MG63 (cell line): Measurements from ENCODE around the gene SYNM. TPM values are rescaled to one million over a fixed set of nuclear protein-coding genes. Genes with fewer than 3 reads are reported as not detected.

ENCODE experiments used
- DNase-seq: peaks from one replicate; pipeline ENCODE4 v3.0.0-alpha.2; 2020
- H3K27me3 ChIP-seq: fragments of 250-450 bp; sonication (Bioruptor Pico); 2 replicates; pipeline ENCODE4 v1.5.1; 2020; ENCODE audit warnings: mild to moderate bottlenecking, moderate library complexity
- H3K36me3 ChIP-seq: fragments of 250-450 bp; sonication (Bioruptor Pico); 2 replicates; pipeline ENCODE4 v1.5.1; 2020; ENCODE audit warnings: mild to moderate bottlenecking, moderate library complexity
- H3K4me3 ChIP-seq: fragments of 250-450 bp; sonication (Bioruptor Pico); 2 replicates; pipeline ENCODE4 v1.5.1; 2020; ENCODE audit warnings: mild to moderate bottlenecking, moderate library complexity
- H3K9me3 ChIP-seq: fragments of 250-450 bp; sonication (Bioruptor Pico); 2 replicates; pipeline ENCODE4 v1.5.1; 2020; ENCODE audit warnings: mild to moderate bottlenecking, moderate library complexity
- total RNA-seq: library from RNA; depleted of rRNA; stranded (reverse); fragments of >200 nt; shearing (Covaris generic); gene quantifications from 2 replicates; pipeline ENCODE4 v1.2.3, GENCODE V29; 2014; ENCODE audit warnings: low replicate concordance

Gene SYNM
- total RNA-seq, 1 experiment from 2014 or later = 2.5 TPM

GRCh38 chr15:99126930-99127329, 22.1 kb downstream of the SYNM start:
- Histone ChIP-seq H3K36me3 (peaks cover 3% of the 10 kb centered on the region), H3K4me3 (no peak overlapping the region), H3K9me3 (no peaks in the 10 kb centered on the region), H3K27me3 (no peaks in the 10 kb centered on the region)
- DNase-seq = no peak

- Histone ChIP-seq H3K4me3 (no peak overlapping the region), H3K9me3 (no peaks in the 10 kb centered on the region), H3K27me3 (no peaks in the 10 kb centered on the region), H3K36me3 (peaks cover 6% of the 10 kb centered on the region)
- no peak for DNase-seq
Measured at GRCh38 chr15:99127773-99128172, 22.9 kb downstream of the SYNM start.

GRCh38 chr15:99128411-99128810, 23.5 kb downstream of the SYNM start:
- DNase-seq = no peak
- Histone ChIP-seq H3K36me3 (peaks cover 6% of the 10 kb centered on the region), H3K9me3 (no peaks in the 10 kb centered on the region), H3K4me3 (no peak overlapping the region), H3K27me3 (no peaks in the 10 kb centered on the region)

- Histone ChIP-seq H3K4me3 (no peak overlapping the region), H3K9me3 (no peaks in the 10 kb centered on the region), H3K27me3 (no peaks in the 10 kb centered on the region), H3K36me3 (peaks cover 9% of the 10 kb centered on the region)
- no peak for DNase-seq
Measured at GRCh38 chr15:99129644-99130043, 24.8 kb downstream of the SYNM start.

- H3K4me3 ChIP-seq = no peak overlapping the region
- H3K27me3 ChIP-seq = no peaks in the 10 kb centered on the region
- DNase-seq = no peak
- H3K9me3 ChIP-seq = no peaks in the 10 kb centered on the region
- H3K36me3 ChIP-seq = peaks cover 9% of the 10 kb centered on the region
Measured at GRCh38 chr15:99130314-99130713, 25.4 kb downstream of the SYNM start.

GRCh38 chr15:99130765-99131440, 26.0 kb downstream of the SYNM start:
- Histone ChIP-seq H3K9me3 (no peaks in the 10 kb centered on the region), H3K27me3 (no peaks in the 10 kb centered on the region), H3K36me3 (peaks cover 9% of the 10 kb centered on the region), H3K4me3 (no peak overlapping the region)
- no peak for DNase-seq

- Histone ChIP-seq H3K9me3 (no peaks in the 10 kb centered on the region), H3K36me3 (peaks cover 9% of the 10 kb centered on the region), H3K27me3 (no peaks in the 10 kb centered on the region), H3K4me3 (no peak overlapping the region)
- DNase-seq = no peak
Measured at GRCh38 chr15:99131441-99132023, 26.7 kb downstream of the SYNM start.

GRCh38 chr15:99132122-99132521, 27.2 kb downstream of the SYNM start:
- no peak overlapping the region for H3K4me3 ChIP-seq
- H3K27me3 ChIP-seq = no peaks in the 10 kb centered on the region
- no peak for DNase-seq
- H3K9me3 ChIP-seq = no peaks in the 10 kb centered on the region
- H3K36me3 ChIP-seq = peaks cover 9% of the 10 kb centered on the region

- no peak for DNase-seq
- Histone ChIP-seq H3K36me3 (peaks cover 9% of the 10 kb centered on the region), H3K4me3 (no peak overlapping the region), H3K27me3 (no peaks in the 10 kb centered on the region), H3K9me3 (no peaks in the 10 kb centered on the region)
Measured at GRCh38 chr15:99132634-99133287, 27.9 kb downstream of the SYNM start.

GRCh38 chr15:99134317-99134821, 29.5 kb downstream of the SYNM start:
- DNase-seq = no peak
- no peaks in the 10 kb centered on the region for H3K9me3 ChIP-seq
- H3K4me3 ChIP-seq = no peak overlapping the region
- no peaks in the 10 kb centered on the region for H3K27me3 ChIP-seq
- H3K36me3 ChIP-seq = peaks cover 7% of the 10 kb centered on the region

GRCh38 chr15:99135194-99135593, 30.3 kb downstream of the SYNM start:
- Histone ChIP-seq H3K4me3 (no peak overlapping the region), H3K9me3 (no peaks in the 10 kb centered on the region), H3K36me3 (peaks cover 6% of the 10 kb centered on the region), H3K27me3 (no peaks in the 10 kb centered on the region)
- no peak for DNase-seq

- no peak for DNase-seq
- Histone ChIP-seq H3K27me3 (no peaks in the 10 kb centered on the region), H3K9me3 (no peaks in the 10 kb centered on the region), H3K36me3 (peaks cover 6% of the 10 kb centered on the region), H3K4me3 (no peak overlapping the region)
Measured at GRCh38 chr15:99137111-99137546, 32.2 kb downstream of the SYNM start.

GRCh38 chr15:99137877-99138276, 33.0 kb downstream of the SYNM start:
- no peak for DNase-seq

GRCh38 chr15:99138491-99138982, 33.7 kb downstream of the SYNM start:
- Histone ChIP-seq H3K27me3 (no peaks in the 10 kb centered on the region), H3K36me3 (peaks cover 2% of the 10 kb centered on the region), H3K9me3 (no peaks in the 10 kb centered on the region), H3K4me3 (no peak overlapping the region)
- no peak for DNase-seq

More at GRCh38 chr15:99137877-99138276, 33.0 kb downstream of the SYNM start:
- H3K36me3 ChIP-seq = peaks cover 2% of the 10 kb centered on the region
- no peak overlapping the region for H3K4me3 ChIP-seq
- H3K9me3 ChIP-seq = no peaks in the 10 kb centered on the region
- no peaks in the 10 kb centered on the region for H3K27me3 ChIP-seq

- H3K36me3 ChIP-seq = peaks cover 2% of the 10 kb centered on the region
- no peaks in the 10 kb centered on the region for H3K9me3 ChIP-seq
- no peaks in the 10 kb centered on the region for H3K27me3 ChIP-seq
- DNase-seq = no peak
- no peak overlapping the region for H3K4me3 ChIP-seq
Measured at GRCh38 chr15:99139276-99139675, 34.4 kb downstream of the SYNM start.

GRCh38 chr15:99140590-99140989, 35.7 kb downstream of the SYNM start:
- Histone ChIP-seq H3K9me3 (no peaks in the 10 kb centered on the region), H3K4me3 (no peak overlapping the region), H3K27me3 (no peaks in the 10 kb centered on the region), H3K36me3 (peaks cover 3% of the 10 kb centered on the region)
- no peak for DNase-seq

GRCh38 chr15:99141943-99142342, 37.1 kb downstream of the SYNM start:
- no peak for DNase-seq
- no peaks in the 10 kb centered on the region for H3K9me3 ChIP-seq

More at GRCh38 chr15:99141943-99142342, 37.1 kb downstream of the SYNM start:
- Histone ChIP-seq H3K36me3 (peaks cover 3% of the 10 kb centered on the region; the same call in 1 of the 2 replicates), H3K27me3 (no peaks in the 10 kb centered on the region), H3K4me3 (no peak overlapping the region)
